ENCODE measurements around the gene PTGER1.

PTGER1 gene

DNA sequence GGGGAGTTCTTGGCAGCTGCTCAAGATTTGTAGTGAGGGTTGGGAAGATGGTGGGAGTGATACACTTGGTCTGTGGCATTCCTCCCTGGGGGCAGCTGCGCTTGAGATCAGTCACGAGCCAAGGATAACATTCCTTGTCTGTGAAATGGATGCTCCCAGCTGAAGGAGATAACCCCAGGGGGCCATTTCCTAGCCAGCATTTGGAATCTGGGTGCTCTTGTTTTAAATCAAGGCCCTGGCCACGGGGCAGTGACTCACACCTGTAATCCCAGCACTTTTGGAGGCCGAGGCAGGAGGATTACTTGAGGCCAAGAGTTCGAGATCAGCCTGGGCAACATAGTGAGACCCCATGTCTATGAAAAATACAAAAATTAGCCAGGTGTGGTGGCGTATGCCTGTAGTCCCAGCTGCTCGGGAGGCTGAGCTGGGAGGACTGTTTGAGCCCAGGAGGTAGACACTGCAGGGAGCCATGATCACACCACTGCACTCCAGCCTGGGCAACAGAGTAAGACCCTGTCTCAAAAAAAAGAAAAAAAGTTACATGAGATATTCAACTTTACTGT lies 37.5 kb downstream of the PTGER1 start:
- DNase-seq (ENCODE audit: low read depth) = no peak
- TF ChIP-seq, protein P1, sequence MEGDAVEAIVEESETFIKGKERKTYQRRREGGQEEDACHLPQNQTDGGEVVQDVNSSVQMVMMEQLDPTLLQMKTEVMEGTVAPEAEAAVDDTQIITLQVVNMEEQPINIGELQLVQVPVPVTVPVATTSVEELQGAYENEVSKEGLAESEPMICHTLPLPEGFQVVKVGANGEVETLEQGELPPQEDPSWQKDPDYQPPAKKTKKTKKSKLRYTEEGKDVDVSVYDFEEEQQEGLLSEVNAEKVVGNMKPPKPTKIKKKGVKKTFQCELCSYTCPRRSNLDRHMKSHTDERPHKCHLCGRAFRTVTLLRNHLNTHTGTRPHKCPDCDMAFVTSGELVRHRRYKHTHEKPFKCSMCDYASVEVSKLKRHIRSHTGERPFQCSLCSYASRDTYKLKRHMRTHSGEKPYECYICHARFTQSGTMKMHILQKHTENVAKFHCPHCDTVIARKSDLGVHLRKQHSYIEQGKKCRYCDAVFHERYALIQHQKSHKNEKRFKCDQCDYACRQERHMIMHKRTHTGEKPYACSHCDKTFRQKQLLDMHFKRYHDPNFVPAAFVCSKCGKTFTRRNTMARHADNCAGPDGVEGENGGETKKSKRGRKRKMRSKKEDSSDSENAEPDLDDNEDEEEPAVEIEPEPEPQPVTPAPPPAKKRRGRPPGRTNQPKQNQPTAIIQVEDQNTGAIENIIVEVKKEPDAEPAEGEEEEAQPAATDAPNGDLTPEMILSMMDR (IDR thresholded peaks at IDR 0.05; ENCODE audit: low read length, missing control alignments) = no peak
- no peak overlapping the region for H3K4me3 ChIP-seq (replicated peaks; ENCODE audit: low read depth, low read length)

DNA sequence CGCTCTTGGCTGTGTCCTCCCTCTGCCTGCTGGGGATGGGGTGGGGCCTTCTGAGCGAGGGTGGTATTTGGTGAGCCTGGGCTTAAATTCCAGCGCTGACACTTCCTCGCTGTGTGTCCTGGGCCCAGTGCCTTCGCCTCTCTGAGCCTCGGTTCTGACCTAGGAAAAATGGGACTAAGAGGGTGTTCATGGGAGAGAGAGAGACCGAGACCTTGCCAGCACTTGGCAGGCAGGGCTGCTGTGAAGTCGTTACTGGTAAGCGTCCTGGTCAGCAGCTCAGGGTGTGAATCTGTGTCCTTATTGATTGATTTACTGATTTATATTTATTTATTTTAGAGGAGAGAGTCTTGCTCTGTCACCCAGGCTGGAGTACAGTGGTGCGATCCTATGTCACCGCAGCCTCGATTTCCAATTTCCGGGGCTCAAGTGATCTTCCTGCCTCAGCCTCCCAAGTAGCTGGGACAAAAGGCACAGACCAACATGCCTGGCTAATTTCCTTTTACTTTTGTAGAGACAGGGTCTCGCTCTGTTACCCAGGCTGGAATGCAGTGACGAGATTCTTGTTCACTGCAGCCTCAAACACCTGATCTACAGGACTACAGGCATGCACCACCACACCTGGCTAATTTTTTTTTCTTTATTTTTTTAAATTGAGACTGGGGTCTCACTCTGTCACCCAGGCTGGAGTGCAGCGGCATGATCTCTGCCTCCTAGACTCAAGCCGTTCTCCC lies 39.7 kb downstream of the PTGER1 start:
- TF ChIP-seq, protein P1 (IDR thresholded peaks at IDR 0.05; ENCODE audit: low read length, missing control alignments) = no peak
- DNase-seq (ENCODE audit: low read depth) = no peak
- peak overlapping the region; percentile 74 for H3K4me3 ChIP-seq (replicated peaks; ENCODE audit: low read depth, low read length)

DNA sequence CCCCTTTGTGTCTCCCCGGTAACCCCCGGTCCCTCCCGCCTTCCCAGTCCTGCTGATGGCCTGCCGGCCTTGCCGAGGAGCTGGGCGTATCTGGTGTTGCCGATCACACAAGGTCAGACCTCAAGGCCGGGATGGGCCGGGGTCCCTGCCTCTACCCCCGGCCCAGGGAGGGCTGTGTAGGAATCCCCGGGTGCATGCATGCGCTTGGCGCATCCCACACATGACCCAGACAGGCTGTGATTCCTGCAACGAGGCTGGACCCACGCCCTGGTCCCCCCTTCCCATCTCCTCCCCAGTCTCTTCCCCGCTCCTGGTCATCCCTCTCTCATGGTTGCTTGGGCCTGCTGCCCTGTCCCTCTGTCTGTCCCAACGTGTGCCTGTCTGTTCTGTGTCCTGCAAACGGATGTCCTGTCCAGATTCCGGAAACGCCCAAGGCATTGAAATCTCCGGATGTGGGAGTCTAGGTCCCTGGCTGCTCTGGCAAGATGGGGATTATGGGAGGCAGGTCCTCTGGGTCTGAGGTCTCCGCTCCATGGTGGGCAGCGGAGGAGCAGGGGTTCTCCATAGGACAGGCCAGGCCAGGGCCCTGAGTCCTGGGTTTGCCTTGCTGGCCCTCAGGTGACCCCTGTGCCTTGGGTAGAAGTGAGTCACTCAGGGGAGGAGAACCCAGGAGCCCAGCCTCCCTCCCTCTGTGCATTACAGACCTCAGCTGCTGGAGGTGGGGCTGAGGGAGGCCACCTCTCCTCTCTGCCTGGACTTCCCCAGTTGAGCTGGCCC lies 40.4 kb downstream of the PTGER1 start:
- TF ChIP-seq, protein P1 (IDR thresholded peaks at IDR 0.05; ENCODE audit: low read length, missing control alignments) = no peak
- peak overlapping the region; percentile 74 for H3K4me3 ChIP-seq (replicated peaks; ENCODE audit: low read depth, low read length)
- DNase-seq (ENCODE audit: low read depth) = peak; percentile 82

DNA sequence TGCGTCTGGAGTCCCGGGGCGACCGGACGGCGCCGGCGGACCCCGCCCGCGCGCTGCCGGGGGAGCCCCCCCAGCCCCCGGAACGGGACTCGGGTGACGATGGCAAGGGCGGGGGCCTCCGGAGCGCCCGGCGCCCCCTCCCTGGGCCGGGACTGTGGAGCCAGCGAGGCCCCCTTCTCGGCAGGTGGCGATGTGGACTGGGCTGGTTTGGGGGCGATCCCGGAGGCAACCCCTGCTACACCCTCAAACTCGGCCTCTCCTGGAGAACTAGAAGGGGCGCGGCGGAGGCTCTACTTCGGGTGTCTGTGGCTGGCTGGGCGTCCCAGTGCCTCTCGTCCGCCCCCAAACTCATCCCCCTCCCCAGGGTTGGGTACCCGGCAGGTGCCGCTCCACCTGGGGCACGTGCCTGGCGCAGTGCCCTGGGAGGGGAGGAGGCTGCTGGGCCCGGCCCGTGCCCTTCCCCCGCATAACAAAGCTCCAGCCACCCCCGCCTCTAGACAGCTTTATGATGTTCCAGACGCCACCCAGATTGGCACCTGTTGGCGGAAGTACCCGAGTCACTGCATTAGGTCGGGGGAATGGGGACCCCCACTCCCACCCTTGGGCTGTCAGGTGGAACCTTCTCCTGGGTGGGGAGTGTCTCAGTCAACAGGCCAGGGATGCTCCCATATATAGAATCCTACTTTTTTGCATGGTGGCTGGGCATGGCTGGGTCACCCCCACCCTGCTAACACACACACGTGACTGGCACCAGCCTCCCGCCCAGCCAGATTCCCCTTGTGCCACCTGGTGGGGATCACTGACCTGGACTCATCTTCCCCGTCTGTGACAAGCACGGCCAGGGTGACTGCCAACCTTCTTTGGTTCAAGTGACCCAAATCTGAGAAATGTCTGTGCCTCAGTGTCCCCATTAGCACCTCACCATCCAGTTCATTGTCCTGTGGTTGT lies 41.3 kb downstream of the PTGER1 start:
- no peak for DNase-seq (ENCODE audit: low read depth)
- TF ChIP-seq, protein P1 (IDR thresholded peaks at IDR 0.05; ENCODE audit: low read length, missing control alignments) = no peak
- peak overlapping the region; percentile 74 for H3K4me3 ChIP-seq (replicated peaks; ENCODE audit: low read depth, low read length)

DNA sequence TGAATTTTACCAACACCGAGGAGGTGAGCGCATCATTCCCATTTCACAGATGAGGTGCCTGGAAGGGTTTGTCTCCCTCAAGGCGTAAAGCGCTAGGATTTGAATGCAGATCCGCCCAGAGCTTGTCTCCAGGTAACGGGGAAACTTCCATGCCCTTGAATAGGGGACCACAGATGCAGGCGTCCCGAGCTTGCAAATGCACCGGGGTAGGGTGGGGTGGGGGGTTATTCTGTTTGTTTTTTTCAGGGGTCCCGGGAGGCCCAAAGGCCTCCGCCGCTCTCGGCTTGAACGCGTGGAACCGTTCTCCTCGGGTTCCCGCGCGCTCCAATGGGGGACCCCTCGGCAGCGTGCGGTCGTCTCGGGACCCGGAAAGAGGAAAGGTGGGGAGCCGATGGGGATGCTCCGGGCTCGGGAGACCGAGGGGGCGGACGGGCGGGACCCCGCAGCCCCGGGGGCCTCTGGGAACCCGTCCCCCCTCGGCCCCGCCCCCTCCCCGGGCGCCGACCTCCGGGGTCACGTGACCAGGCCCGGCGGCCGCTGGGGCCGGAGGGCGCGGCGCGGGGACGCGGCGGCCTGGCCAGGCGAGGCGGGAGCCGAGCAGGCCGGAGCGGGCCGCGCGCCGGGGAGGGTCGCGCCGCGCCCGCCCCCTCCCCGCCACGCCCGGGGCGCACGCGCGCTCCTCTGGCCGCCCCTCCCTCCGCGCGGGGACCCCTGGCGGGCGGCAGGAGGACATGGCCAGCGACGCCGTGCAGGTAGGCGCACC lies 42.2 kb downstream of the PTGER1 start, which contains the start of gene PKN1:
TSS of gene PKN1 (plus strand) at position 516 of the 763 bp plus-strand sequence. CDS start at position 732, 216 bp downstream.
- peak; percentile 28 for DNase-seq (ENCODE audit: low read depth)
- TF ChIP-seq, protein P1 (IDR thresholded peaks at IDR 0.05; ENCODE audit: low read length, missing control alignments) = no peak
- H3K4me3 ChIP-seq (replicated peaks; ENCODE audit: low read depth, low read length) = peak within 1 kb of the TSS; percentile 74

Data from fibroblast of pulmonary artery (primary cell).